Mammary epithelial cell (primary cell): ENCODE data around the gene MICALL1.

Source experiments
- EZH2 ChIP-seq: IDR thresholded peaks from 2 replicates; pipeline ENCODE4 v1.6.1; 2012; ENCODE audit warnings: low read length, inconsistent platforms, borderline replicate concordance
- TF ChIP-seq, protein P1 (sequence below), 2 donors: IDR thresholded peaks in 1 of 2; conservative IDR thresholded peaks in 1 of 2; 2 replicates each; pipeline ENCODE4 v1.5.1; 2011 to 2012; ENCODE audit warnings: inconsistent platforms in 2 of 2, low read length in 2 of 2, mild to moderate bottlenecking in 2 of 2, control low read depth in 1 of 2, low read depth in 1 of 2; ENCODE audit not compliant: insufficient read depth in 1 of 2; ENCODE audit errors: extremely low read depth in 1 of 2

DNA sequence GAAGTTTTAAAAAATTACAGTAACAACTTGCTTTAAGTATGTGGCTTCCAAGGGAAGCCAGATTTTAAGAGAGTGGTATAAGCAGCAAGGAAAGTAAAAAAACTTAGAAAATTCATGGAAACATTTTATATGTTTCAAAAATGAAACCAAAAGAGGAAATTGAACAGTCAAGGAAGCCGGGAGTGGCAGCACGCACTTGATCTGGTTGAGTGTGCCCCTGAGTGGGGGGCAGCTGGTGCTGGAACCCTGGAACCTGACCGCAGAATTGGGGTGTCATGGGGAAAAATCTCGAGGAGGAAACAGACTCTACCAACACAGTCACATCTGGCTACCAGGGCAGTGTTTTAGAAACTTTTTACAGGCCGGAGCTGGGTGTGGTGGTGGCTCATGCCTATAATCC lies 14.0 kb downstream of the MICALL1 start:
- TF ChIP-seq, protein P1, sequence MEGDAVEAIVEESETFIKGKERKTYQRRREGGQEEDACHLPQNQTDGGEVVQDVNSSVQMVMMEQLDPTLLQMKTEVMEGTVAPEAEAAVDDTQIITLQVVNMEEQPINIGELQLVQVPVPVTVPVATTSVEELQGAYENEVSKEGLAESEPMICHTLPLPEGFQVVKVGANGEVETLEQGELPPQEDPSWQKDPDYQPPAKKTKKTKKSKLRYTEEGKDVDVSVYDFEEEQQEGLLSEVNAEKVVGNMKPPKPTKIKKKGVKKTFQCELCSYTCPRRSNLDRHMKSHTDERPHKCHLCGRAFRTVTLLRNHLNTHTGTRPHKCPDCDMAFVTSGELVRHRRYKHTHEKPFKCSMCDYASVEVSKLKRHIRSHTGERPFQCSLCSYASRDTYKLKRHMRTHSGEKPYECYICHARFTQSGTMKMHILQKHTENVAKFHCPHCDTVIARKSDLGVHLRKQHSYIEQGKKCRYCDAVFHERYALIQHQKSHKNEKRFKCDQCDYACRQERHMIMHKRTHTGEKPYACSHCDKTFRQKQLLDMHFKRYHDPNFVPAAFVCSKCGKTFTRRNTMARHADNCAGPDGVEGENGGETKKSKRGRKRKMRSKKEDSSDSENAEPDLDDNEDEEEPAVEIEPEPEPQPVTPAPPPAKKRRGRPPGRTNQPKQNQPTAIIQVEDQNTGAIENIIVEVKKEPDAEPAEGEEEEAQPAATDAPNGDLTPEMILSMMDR (conservative IDR thresholded peaks at IDR 0.05 in 1 of 2, IDR thresholded peaks at IDR 0.05 in 1 of 2; ENCODE audit: extremely low read depth in 1 of 2, insufficient read depth in 1 of 2, low read depth in 1 of 2, low read length in 2 of 2) = no peak
- TF ChIP-seq EZH2 = no peak
